ENCODE data around the gene CLASP2. TPM values are rescaled to one million over a fixed set of nuclear protein-coding genes. Genes with fewer than 3 reads are reported as not detected.

CLASP2 gene
- total RNA-seq, 4 donors from 2014 or later, result 38.4 to 53.2 (median 43.1) TPM

DNA sequence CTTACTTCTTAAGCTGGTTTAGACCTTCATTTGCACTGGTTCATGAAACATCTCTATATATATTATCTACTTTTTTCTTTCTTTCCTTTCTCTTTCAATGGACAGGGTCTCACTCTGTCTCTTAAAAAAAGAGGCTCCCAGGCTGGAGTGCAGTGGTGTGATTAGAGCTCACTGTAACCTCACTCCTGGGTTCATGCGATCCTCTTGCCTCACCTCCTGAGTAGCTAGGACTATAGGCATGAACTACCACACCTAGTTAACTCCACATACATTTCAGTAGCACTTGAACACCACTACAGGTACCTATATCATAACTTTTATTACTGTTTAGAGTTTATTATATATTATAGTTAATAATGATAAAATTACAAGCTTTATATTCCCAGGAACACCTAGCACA is 160.8 kb downstream of the CLASP2 start:
- intact Hi-C loops (cut with DNase I), result no loop called here
- Histone ChIP-seq H3K27ac (replicated peaks in 1 of 4) (no peak overlapping the region), H3K36me3 (peaks cover 6 to 76% (median 36%) of the 10 kb centered on the region in 4 donors), H3K4me1 (no peaks in the 10 kb centered on the region), H3K27me3 (no peaks in the 10 kb centered on the region), H3K9me3 (no peaks in the 10 kb centered on the region), H3K4me3 (no peak overlapping the region)
- no peak for TF ChIP-seq EP300 (IDR thresholded peaks at IDR 0.05)
- no peak for TF ChIP-seq CTCF (IDR thresholded peaks at IDR 0.05)
- 100% methylated on average over 1 of the region's 1 CpG for WGBS
- no peak for DNase-seq (ENCODE audit: extremely low spot score)

- Histone ChIP-seq H3K4me3 (no peak overlapping the region), H3K9me3 (no peaks in the 10 kb centered on the region), H3K4me1 (no peaks in the 10 kb centered on the region), H3K36me3 (peaks cover 16 to 67% (median 45%) of the 10 kb centered on the region in 4 donors), H3K27me3 (no peaks in the 10 kb centered on the region), H3K27ac (replicated peaks in 1 of 4) (no peak overlapping the region)
- TF ChIP-seq CTCF (IDR thresholded peaks at IDR 0.05) (no peak), POLR2A (IDR thresholded peaks at IDR 0.05; ENCODE audit: low read depth) (no peak)
- DNase-seq (ENCODE audit: extremely low spot score), result no peak
- WGBS, result 100% methylated on average over 1 of the region's 1 CpG
- intact Hi-C loops (cut with DNase I), result no loop called here
Measured at GRCh38 chr3:33547101-33547500, 171.0 kb downstream of the CLASP2 start.

- Histone ChIP-seq H3K36me3 (peaks cover 22 to 57% (median 30%) of the 10 kb centered on the region in 4 donors), H3K4me3 (no peak overlapping the region), H3K4me1 (peaks cover 0 to 2% (median under 1%) of the 10 kb centered on the region in 4 donors), H3K27ac (replicated peaks in 1 of 4) (no peak overlapping the region), H3K27me3 (no peaks in the 10 kb centered on the region), H3K9me3 (no peaks in the 10 kb centered on the region)
- TF ChIP-seq EP300 (IDR thresholded peaks at IDR 0.05) (no peak), CTCF (IDR thresholded peaks at IDR 0.05) (no peak), POLR2A (IDR thresholded peaks at IDR 0.05; ENCODE audit: low read depth) (no peak), POLR2AphosphoS5 (IDR thresholded peaks at IDR 0.05) (no peak)
- intact Hi-C loops (cut with DNase I), result no loop called here
- WGBS, result 49% methylated on average over 1 of the region's 1 CpG
- DNase-seq (ENCODE audit: extremely low spot score), result no peak
Measured at GRCh38 chr3:33544126-33544525, 173.9 kb downstream of the CLASP2 start.

GRCh38 chr3:33543601-33544000 is 174.5 kb downstream of the CLASP2 start:
- no peak for DNase-seq (ENCODE audit: extremely low spot score)
- intact Hi-C loops (cut with DNase I), result no loop called here
- WGBS, result 89% methylated on average over 1 of the region's 1 CpG
- TF ChIP-seq CTCF (IDR thresholded peaks at IDR 0.05), result no peak
- no peak for TF ChIP-seq POLR2A (IDR thresholded peaks at IDR 0.05; ENCODE audit: low read depth)
- TF ChIP-seq EP300 (IDR thresholded peaks at IDR 0.05), result no peak
- TF ChIP-seq POLR2AphosphoS5 (IDR thresholded peaks at IDR 0.05), result no peak
- Histone ChIP-seq H3K27me3 (no peaks in the 10 kb centered on the region), H3K4me1 (peaks cover 0 to 7% (median 4%) of the 10 kb centered on the region in 4 donors), H3K4me3 (no peak overlapping the region), H3K36me3 (peaks cover 19 to 52% (median 28%) of the 10 kb centered on the region in 4 donors), H3K27ac (replicated peaks in 1 of 4) (no peak overlapping the region), H3K9me3 (no peaks in the 10 kb centered on the region)

DNA sequence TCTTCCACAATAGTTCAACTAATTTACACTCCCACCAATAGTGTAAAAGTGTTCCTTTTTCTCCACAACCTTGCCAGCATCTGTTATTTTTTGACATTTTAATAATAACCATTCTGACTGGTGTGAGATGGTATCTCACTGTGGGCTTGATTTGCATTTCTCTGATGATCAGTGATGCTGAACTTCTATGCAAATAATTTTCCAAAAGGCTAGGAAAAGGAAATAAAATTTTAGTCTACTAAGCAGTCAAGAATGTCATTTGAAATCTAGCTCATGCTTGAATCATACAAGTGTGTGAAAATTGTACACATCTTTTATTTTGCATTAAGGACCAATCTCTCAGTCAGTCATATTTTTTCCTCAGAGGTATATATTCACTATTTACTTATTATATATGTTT is 176.1 kb downstream of the CLASP2 start:
- TF ChIP-seq POLR2AphosphoS5 (IDR thresholded peaks at IDR 0.05) (no peak), EP300 (IDR thresholded peaks at IDR 0.05) (no peak), POLR2A (IDR thresholded peaks at IDR 0.05; ENCODE audit: low read depth) (no peak), CTCF (IDR thresholded peaks at IDR 0.05) (no peak)
- intact Hi-C loops (cut with DNase I), result no loop called here
- peaks cover 0 to 10% (median 5%) of the 10 kb centered on the region in 4 donors for H3K4me1 ChIP-seq
- no peak overlapping the region for H3K27ac ChIP-seq (replicated peaks in 1 of 4)
- no peak overlapping the region for H3K4me3 ChIP-seq
- H3K36me3 ChIP-seq, result peaks cover 19 to 69% (median 28%) of the 10 kb centered on the region in 4 donors
- no peaks in the 10 kb centered on the region for H3K27me3 ChIP-seq
- no peaks in the 10 kb centered on the region for H3K9me3 ChIP-seq
- no peak for DNase-seq (ENCODE audit: extremely low spot score)

Measured in esophagus muscularis mucosa (tissue), 4 donors.